ENCODE measurements around the gene UBE2D1.

DNA sequence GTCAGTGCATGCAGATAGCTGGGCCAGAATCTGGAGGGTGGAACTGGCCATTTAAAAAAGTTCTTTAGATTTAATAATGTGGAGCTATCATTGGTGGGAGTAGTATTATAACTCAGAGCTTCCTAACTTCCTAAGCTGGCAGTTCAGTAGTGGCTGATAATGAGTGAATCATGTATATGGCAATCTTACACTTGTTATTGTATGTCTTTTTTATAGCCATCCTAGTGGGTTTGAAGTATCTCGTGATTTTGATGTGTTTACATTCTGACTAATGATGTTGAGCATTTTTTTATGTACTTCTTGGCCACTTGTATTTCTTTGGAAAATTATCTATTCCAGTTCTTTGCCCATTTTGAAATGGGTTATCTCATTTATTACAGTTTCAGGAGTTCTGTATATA, 65.8 kb downstream of the UBE2D1 start:
- TF ChIP-seq, protein P1, sequence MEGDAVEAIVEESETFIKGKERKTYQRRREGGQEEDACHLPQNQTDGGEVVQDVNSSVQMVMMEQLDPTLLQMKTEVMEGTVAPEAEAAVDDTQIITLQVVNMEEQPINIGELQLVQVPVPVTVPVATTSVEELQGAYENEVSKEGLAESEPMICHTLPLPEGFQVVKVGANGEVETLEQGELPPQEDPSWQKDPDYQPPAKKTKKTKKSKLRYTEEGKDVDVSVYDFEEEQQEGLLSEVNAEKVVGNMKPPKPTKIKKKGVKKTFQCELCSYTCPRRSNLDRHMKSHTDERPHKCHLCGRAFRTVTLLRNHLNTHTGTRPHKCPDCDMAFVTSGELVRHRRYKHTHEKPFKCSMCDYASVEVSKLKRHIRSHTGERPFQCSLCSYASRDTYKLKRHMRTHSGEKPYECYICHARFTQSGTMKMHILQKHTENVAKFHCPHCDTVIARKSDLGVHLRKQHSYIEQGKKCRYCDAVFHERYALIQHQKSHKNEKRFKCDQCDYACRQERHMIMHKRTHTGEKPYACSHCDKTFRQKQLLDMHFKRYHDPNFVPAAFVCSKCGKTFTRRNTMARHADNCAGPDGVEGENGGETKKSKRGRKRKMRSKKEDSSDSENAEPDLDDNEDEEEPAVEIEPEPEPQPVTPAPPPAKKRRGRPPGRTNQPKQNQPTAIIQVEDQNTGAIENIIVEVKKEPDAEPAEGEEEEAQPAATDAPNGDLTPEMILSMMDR (IDR thresholded peaks at IDR 0.05; ENCODE audit: poor library complexity), result no peak
- TF ChIP-seq EZH2 (IDR thresholded peaks at IDR 0.05; ENCODE audit: borderline replicate concordance), result no peak
